ENCODE measurements around the gene CNFN.
"Not testable (repeated sequence)": the region's sequence is repeated elsewhere in the genome, so short reads cannot be mapped to it uniquely, and the experiment has no call there.

The CNFN gene

DNA sequence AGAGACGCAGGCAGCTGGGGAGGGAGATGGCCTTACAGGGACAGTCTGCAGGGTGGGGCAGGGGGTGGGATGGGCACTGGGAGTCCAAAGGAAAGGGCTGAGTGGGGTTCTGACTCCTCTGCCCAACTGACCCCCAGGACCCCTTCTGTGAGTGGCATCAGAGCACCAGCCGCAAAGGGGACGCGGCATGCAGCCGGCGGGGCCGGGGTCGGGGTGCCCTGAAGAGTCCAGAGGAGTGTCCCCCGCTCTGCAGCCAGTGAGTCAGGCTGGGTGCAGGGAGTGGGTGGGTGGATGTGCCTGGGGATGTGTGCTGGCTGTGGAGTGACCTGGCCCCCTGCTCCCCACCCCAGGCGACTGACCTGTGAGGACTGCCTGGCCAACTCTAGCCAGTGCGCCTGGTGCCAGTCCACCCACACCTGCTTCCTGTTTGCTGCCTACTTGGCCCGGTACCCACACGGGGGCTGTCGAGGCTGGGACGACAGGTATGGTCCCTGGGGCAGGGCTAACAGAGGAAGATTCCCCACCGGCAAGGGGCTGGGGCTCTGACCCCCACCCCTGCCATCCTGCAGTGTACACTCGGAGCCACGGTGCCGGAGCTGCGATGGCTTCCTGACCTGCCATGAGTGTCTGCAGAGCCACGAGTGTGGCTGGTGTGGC, 38.9 kb downstream of the CNFN start:
- DNase-seq (ENCODE audit: low read depth) = no peak

DNA sequence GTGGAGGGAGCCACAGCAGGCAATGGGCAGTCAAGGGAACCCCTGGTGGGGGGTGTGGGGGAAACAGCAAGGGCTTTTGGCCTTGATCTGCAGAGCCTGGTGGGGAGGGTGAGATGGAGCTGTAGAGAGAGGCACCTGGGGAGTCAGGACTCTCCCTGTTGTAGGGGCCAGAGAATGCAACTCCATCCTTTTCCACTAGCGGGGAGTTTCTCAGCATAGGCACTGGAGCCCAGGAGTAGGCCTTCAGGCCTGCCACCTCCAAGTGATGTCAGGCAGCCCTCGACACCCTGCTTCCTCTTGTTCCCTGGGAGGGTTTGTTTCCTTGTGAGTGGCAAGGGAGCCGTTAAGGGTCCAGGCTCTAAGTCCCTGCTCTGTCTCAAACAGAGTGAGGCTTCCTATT, 39.7 kb downstream of the CNFN start:
- DNase-seq (ENCODE audit: low read depth) = no peak

DNA sequence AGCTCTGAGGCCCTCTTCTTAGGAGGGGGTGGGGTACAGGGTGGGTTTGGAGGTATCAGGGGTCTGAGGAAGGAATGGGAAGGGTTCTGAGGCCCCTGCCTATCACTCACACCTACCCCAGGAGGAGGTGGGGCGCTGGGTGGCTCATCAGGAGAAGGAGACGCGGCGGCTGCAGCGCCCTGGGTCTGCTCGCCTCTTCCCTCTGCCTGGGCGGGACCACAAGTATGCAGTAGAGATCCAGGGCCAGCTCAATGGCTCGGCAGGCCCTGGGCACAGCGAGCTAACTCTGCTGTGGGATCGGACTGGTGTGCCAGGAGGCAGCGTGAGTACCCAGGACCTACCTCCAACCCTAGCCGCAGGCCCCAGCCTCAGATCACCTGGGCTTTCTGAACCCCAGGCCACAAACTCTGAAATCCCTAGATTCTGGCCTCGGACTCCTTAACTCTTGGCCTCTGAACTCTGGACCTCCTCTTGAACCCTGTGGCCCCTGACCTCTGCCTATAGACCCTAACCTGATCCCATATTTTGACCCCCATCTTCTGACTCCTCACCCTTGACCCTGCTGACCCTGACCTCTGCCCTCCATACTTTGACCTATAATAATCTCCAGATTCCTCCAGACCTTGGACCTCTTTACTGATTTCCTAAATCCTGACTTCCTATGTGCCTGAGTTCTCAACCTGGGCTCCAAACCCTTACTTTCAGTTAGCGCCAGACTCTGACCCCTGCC, 40.6 kb downstream of the CNFN start:
- DNase-seq (ENCODE audit: low read depth) = no peak

DNA sequence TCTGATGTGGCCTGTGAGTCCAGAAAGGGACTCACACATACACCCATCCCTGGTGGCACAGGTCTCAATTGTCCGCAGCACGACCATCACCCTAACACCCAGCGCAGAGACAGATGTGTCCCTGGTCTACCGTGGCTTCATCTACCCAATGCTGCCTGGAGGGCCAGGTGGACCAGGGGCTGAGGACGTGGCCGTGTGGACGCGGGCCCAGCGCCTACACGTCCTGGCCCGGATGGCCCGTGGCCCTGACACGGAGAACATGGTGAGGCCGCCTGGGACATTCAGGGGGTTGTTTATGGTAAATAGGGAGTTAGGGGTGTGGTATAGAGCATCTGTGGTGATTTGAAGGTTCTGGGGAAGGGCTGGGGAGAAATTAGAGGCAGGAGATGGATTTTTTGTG, 41.9 kb downstream of the CNFN start:
- no peak for DNase-seq (ENCODE audit: low read depth)

DNA sequence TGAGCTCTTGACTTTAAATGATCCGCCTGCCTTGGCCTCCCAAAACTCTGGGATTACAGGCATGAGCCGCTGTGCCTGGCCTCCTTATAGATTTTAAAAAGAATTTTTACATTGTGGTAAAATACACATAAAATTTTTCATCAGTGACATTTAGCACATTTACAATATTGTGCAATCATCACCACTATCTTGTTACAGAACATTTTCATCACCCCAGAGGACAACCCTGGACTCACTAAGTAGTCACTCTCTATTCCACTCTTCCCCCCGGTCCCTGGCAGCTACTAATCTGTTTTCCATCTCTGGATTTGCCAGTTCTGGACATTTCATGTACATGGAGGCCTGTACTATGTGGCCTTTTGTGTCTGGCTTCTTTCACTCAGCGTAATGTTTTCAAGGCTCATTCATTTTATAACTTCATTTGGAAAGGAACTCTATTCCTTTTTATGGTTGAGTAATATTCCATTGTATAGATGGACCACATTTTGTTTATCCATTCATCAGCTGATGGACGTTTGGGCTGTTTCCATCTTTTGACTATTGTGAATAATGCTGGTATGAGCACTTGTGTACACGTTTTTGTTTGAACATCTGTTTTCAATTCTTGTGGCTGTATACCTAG, 44.8 kb downstream of the CNFN start:
- no peak for DNase-seq (ENCODE audit: low read depth)

DNA sequence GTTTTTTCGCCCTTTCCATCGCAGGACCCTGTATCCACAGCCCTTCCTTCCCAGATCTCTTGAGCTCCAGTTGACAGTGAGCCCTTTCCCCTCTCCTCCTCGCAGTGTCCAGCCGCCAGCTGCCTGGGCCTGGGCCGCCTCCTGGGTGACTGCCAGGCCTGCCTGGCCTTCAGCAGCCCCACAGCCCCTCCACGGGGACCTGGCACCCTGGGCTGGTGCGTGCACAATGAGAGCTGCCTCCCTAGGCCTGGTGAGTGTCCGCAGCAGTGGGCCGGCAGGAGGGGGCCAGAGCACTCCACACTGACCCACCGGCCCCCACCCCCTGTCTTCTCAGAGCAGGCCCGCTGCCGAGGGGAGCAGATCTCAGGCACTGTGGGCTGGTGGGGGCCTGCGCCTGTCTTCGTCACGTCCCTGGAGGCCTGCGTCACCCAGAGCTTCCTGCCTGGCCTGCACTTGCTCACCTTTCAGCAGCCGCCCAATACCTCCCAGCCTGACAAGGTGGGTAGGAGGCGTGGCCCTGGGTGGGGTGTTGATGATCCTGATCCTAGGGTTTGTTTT, 45.7 kb downstream of the CNFN start:
- DNase-seq (ENCODE audit: low read depth) = no peak

DNA sequence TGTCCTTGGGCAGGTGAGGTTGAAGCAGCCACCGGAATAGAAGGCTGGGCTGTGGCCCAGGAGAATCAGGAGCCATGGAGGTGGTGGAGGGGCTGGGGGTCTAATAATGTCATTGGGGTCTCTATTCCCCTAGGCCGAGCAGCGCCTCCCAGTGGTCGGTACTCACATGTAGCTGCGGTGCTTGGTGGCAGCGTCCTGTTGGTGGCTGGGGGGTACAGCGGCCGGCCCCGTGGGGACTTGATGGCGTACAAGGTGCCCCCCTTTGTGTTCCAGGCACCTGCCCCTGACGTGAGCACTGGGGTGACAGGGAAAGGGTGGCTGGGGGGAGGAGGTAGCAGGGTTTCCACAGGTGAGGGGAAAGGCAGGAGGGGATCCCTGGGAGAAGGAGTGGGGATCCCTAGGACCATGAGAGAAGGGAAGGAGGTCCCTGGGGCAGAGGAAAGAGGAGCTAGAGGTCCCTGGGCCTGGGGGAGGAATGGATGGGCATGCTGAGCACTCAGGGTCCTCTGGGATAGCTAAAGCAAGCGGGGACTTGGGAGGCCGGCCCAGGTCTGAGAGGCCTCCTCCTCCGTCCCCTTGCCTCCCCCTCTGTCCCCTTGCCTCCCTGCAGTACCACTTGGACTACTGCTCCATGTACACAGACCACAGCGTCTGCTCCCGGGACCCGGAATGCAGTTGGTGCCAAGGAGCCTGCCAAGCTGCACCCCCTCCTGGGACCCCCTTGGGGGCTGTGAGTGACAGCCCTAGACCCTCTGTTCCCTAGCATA, 46.6 kb downstream of the CNFN start:
- no peak for DNase-seq (ENCODE audit: low read depth)

DNA sequence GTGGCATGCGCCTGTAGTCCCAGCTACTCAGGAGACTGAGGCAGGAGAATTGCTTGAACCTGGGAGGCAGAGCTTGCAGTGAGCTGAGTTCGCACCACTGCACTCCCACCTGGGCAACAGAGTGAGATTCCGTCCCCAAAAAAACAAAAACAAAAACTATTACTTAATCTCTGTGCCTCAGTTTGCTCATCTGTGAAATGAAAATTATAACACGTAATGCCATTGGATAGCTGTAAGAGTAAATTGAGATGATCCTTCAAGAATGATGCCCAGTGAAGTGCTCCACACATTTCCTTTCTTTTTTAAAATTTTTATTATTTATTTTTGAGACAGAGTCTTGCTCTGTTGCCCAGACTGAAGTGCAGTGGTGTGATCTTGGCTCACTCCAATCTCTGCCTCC, 50.2 kb downstream of the CNFN start:
- not testable (repeated sequence) for DNase-seq (ENCODE audit: low read depth)

DNA sequence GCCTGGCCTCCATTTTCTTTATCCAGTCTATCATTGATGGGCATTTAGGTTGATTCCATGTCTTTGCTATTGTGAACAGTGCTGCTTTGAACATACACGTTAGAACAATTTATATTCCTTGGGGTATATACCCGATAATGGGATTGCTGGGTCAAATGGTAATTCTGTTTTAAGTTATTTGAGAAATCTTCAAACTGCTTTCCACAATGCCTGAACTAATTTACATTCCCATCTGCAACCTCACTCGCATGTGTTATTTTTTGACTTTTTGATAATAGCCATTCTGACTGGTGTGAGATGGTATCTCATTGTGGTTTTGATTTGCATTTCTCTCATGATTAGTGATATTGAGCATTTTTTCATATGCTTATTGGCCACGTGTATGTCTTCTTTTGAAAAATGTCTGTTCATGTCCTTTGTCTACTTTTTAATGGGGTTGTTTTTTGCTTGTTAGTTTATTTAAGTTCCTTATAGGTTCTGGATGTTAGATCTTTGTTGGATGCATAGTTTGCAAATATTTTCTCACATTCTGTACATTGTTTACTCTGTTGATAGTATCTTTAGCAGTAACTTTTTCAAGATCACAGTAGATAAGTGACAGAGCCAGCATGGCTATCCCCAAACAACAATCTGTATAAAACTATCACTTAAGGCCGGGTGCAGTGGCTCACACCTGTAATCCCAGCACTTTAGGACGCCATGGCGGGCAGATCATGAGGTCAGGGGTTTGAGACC, 50.8 kb downstream of the CNFN start:
- DNase-seq (ENCODE audit: low read depth) = not testable (repeated sequence)

Measured in stromal cell of bone marrow (primary cell).